ENCODE measurements around the gene DAB1. TPM values are rescaled to one million over a fixed set of nuclear protein-coding genes. Genes with fewer than 3 reads are reported as not detected.

DAB1 gene
- total RNA-seq, 1 donor from 2014 or later = 0.27 TPM

- H3K27ac Mint-ChIP-seq (ENCODE audit: unreplicated experiment) = no peak overlapping the region
- H3K4me3 Mint-ChIP-seq (ENCODE audit: unreplicated experiment) = no peak overlapping the region
- peaks cover 10% of the 10 kb centered on the region for H3K27me3 Mint-ChIP-seq (ENCODE audit: unreplicated experiment)
- TF ChIP-seq CTCF (IDR thresholded peaks at IDR 0.05) = no peak
- H3K4me1 Mint-ChIP-seq (ENCODE audit: unreplicated experiment) = no peaks in the 10 kb centered on the region
- no peak for DNase-seq (ENCODE audit: extremely low spot score, unreplicated experiment)
- H3K36me3 Mint-ChIP-seq (ENCODE audit: unreplicated experiment) = no peaks in the 10 kb centered on the region
- H3K9me3 Mint-ChIP-seq (ENCODE audit: unreplicated experiment) = no peaks in the 10 kb centered on the region
Observed at GRCh38 chr1:57252597-57253294, 171.1 kb downstream of the DAB1 start.

GRCh38 chr1:57250021-57250420 is 173.8 kb downstream of the DAB1 start:
- Mint-ChIP-seq H3K4me3 (ENCODE audit: unreplicated experiment) (no peak overlapping the region), H3K36me3 (ENCODE audit: unreplicated experiment) (no peaks in the 10 kb centered on the region), H3K27me3 (ENCODE audit: unreplicated experiment) (peaks cover 6% of the 10 kb centered on the region), H3K9me3 (ENCODE audit: unreplicated experiment) (peaks cover 6% of the 10 kb centered on the region), H3K4me1 (ENCODE audit: unreplicated experiment) (no peaks in the 10 kb centered on the region), H3K27ac (ENCODE audit: unreplicated experiment) (no peak overlapping the region)
- no peak for DNase-seq (ENCODE audit: extremely low spot score, unreplicated experiment)
- no peak for TF ChIP-seq CTCF (IDR thresholded peaks at IDR 0.05)

- no peak overlapping the region for H3K4me3 Mint-ChIP-seq (ENCODE audit: unreplicated experiment)
- H3K9me3 Mint-ChIP-seq (ENCODE audit: unreplicated experiment) = peaks cover 6% of the 10 kb centered on the region
- H3K27ac Mint-ChIP-seq (ENCODE audit: unreplicated experiment) = no peak overlapping the region
- peaks cover 6% of the 10 kb centered on the region for H3K27me3 Mint-ChIP-seq (ENCODE audit: unreplicated experiment)
- no peaks in the 10 kb centered on the region for H3K36me3 Mint-ChIP-seq (ENCODE audit: unreplicated experiment)
- no peak for DNase-seq (ENCODE audit: extremely low spot score, unreplicated experiment)
- no peaks in the 10 kb centered on the region for H3K4me1 Mint-ChIP-seq (ENCODE audit: unreplicated experiment)
- no peak for TF ChIP-seq CTCF (IDR thresholded peaks at IDR 0.05)
Observed at GRCh38 chr1:57249511-57249910, 174.3 kb downstream of the DAB1 start.

- no peak for TF ChIP-seq CTCF (IDR thresholded peaks at IDR 0.05)
- Mint-ChIP-seq H3K9me3 (ENCODE audit: unreplicated experiment) (peaks cover 6% of the 10 kb centered on the region), H3K27ac (ENCODE audit: unreplicated experiment) (no peak overlapping the region), H3K36me3 (ENCODE audit: unreplicated experiment) (no peaks in the 10 kb centered on the region), H3K4me3 (ENCODE audit: unreplicated experiment) (no peak overlapping the region), H3K4me1 (ENCODE audit: unreplicated experiment) (no peaks in the 10 kb centered on the region), H3K27me3 (ENCODE audit: unreplicated experiment) (peaks cover 6% of the 10 kb centered on the region)
- DNase-seq (ENCODE audit: extremely low spot score, unreplicated experiment) = no peak
Observed at GRCh38 chr1:57248830-57249229, 175.0 kb downstream of the DAB1 start.

- Mint-ChIP-seq H3K27ac (ENCODE audit: unreplicated experiment) (no peak overlapping the region), H3K4me1 (ENCODE audit: unreplicated experiment) (no peaks in the 10 kb centered on the region), H3K36me3 (ENCODE audit: unreplicated experiment) (no peaks in the 10 kb centered on the region), H3K4me3 (ENCODE audit: unreplicated experiment) (no peak overlapping the region), H3K9me3 (ENCODE audit: unreplicated experiment) (no peaks in the 10 kb centered on the region), H3K27me3 (ENCODE audit: unreplicated experiment) (peaks cover 3% of the 10 kb centered on the region)
- TF ChIP-seq CTCF (IDR thresholded peaks at IDR 0.05) = no peak
- DNase-seq (ENCODE audit: extremely low spot score, unreplicated experiment) = no peak
Observed at GRCh38 chr1:57238233-57238781, 185.6 kb downstream of the DAB1 start.

Data from osteocyte (in vitro differentiated cells).